B cell (primary cell): ENCODE results near the gene ERCC2. TPM values are rescaled to one million over a fixed set of nuclear protein-coding genes. Genes with fewer than 3 reads are reported as not detected.
A peak's percentile ranks its signal among the peaks of the same experiment; 100 is the strongest.

Experiments
- ATAC-seq: fragments of 200-7000 bp; cut with Tn5 transposase; one replicate; pipeline ENCODE4 v1.10.0; 2021; ENCODE audit warnings: low read depth, mild to moderate bottlenecking, moderate number of reproducible peaks, moderate library complexity
- CTCF ChIA-PET: fragments of 350-600 bp; sonication (Branson Sonifier 250); formaldehyde crosslinking; loops from one replicate; lab custom pipeline; 2021; ENCODE audit warnings: antibody characterized with exemption, inconsistent platforms; lab: Charles Lee
- POLR2A ChIA-PET: fragments of 350-600 bp; sonication (Branson Sonifier 250); formaldehyde crosslinking; loops from one replicate; lab custom pipeline; 2021; ENCODE audit warnings: antibody characterized with exemption; lab: Charles Lee
- DNase-seq: peaks from one replicate; pipeline ENCODE4 v3.0.0; 2013
- H2AFZ ChIP-seq: 2 replicates; pipeline ENCODE4 v1.6.1; 2012; ENCODE audit warnings: mild to moderate bottlenecking, low read depth, low read length; ENCODE audit not compliant: insufficient read depth, poor library complexity, severe bottlenecking
- H3K27ac ChIP-seq, 2 donors: 1 replicate in 1 of 2; 2 replicates in 1 of 2; pipeline ENCODE4 v1.5.1; 2012 to 2013; ENCODE audit warnings: low read length in 2 of 2, mild to moderate bottlenecking in 2 of 2, moderate library complexity in 1 of 2
- H3K27me3 ChIP-seq, 4 experiments: fragments of 200-600 bp in 1 of 4; sonication (generic) in 1 of 4; replicated peaks in 1 of 4; 1 replicate in 2 of 4; 2 replicates in 2 of 4; pipeline versions ENCODE4 v1.6.1 to v1.7.0; 2013 to 2016; ENCODE audit warnings: low read length in 3 of 4, mild to moderate bottlenecking in 2 of 4, mixed read lengths in 1 of 4, moderate library complexity in 1 of 4; ENCODE audit not compliant: insufficient read depth in 4 of 4, control insufficient read depth in 3 of 4; ENCODE audit errors: control extremely low read depth in 1 of 4
- H3K36me3 ChIP-seq, 2 experiments: replicated peaks in 1 of 2; 1 replicate in 1 of 2; 2 replicates in 1 of 2; pipeline versions ENCODE4 v1.6.1 to v1.7.1; 2013; ENCODE audit warnings: low read length in 1 of 2; ENCODE audit not compliant: insufficient read depth in 2 of 2, control insufficient read depth in 1 of 2; ENCODE audit errors: control extremely low read depth in 1 of 2, extremely low read depth in 1 of 2
- H3K4me1 ChIP-seq, 2 donors: fragments of 200-600 bp in 1 of 2; sonication (generic) in 1 of 2; 1 replicate in 1 of 2; 2 replicates in 1 of 2; pipeline versions ENCODE4 v1.5.1 to v1.6.1; 2013 to 2017; ENCODE audit warnings: low read length in 2 of 2; ENCODE audit not compliant: control insufficient read depth in 2 of 2, insufficient read depth in 2 of 2
- H3K4me2 ChIP-seq: replicated peaks from 2 replicates; pipeline ENCODE3; 2012; ENCODE audit warnings: mild to moderate bottlenecking, low read depth, low read length; ENCODE audit not compliant: poor library complexity, severe bottlenecking
- H3K4me3 ChIP-seq, 5 experiments: fragments of 200-600 bp in 1 of 5; sonication (generic) in 1 of 5; 1 replicate in 3 of 5; 2 replicates in 2 of 5; pipeline versions ENCODE4 v1.5.1 to v1.7.0; 2011 to 2016; ENCODE audit warnings: low read length in 4 of 5, mild to moderate bottlenecking in 4 of 5, low read depth in 2 of 5, control low read depth in 1 of 5, moderate library complexity in 1 of 5; ENCODE audit not compliant: insufficient read depth in 1 of 5; ENCODE audit errors: control extremely low read depth in 1 of 5, extremely low read depth in 1 of 5
- H3K79me2 ChIP-seq: fragments of 200-600 bp; sonication (generic); one replicate; pipeline ENCODE4 v1.6.0; 2016; ENCODE audit warnings: low read length; ENCODE audit not compliant: control insufficient read depth, insufficient read depth
- H3K9ac ChIP-seq: fragments of 200-600 bp; sonication (generic); 2 replicates; pipeline ENCODE4 v1.6.1; 2017; ENCODE audit warnings: mild to moderate bottlenecking, low read length, moderate library complexity
- H3K9me3 ChIP-seq, 3 donors: one replicate each; pipeline versions ENCODE4 v1.6.1 to v1.7.1; 2013; ENCODE audit warnings: low read length in 2 of 3; ENCODE audit not compliant: control insufficient read depth in 2 of 3, insufficient read depth in 1 of 3; ENCODE audit errors: control extremely low read depth in 1 of 3
- H4K20me1 ChIP-seq: 2 replicates; pipeline ENCODE4 v1.6.0; 2012; ENCODE audit warnings: mild to moderate bottlenecking, low read length; ENCODE audit not compliant: insufficient read depth, control insufficient read depth, poor library complexity, severe bottlenecking
- H3K27ac Mint-ChIP-seq: one replicate; pipeline ENCODE4 v1.8.0; 2021; ENCODE audit warnings: mixed read lengths
- H3K27me3 Mint-ChIP-seq: one replicate; pipeline ENCODE4 v1.8.0; 2021; ENCODE audit warnings: mixed read lengths
- H3K4me1 Mint-ChIP-seq: one replicate; pipeline ENCODE4 v1.8.0; 2021; ENCODE audit warnings: mixed read lengths
- H3K4me3 Mint-ChIP-seq: one replicate; pipeline ENCODE4 v1.8.0; 2021; ENCODE audit warnings: mixed read lengths
- H3K9me3 Mint-ChIP-seq: one replicate; pipeline ENCODE4 v1.8.0; 2022; ENCODE audit warnings: mixed read lengths; ENCODE audit not compliant: insufficient read depth
- EZH2 ChIP-seq: IDR thresholded peaks from 2 replicates; pipeline ENCODE4 v1.6.1; 2012; ENCODE audit warnings: borderline replicate concordance, low read depth, mild to moderate bottlenecking, moderate library complexity, low read length; ENCODE audit not compliant: insufficient read depth, poor library complexity, severe bottlenecking
- WGBS: methylation state at CpG from one replicate; pipeline ENCODE4 v1.1.5; 2013; ENCODE audit warnings: missing lambda C conversion rate; ENCODE audit not compliant: insufficient coverage; 5-methylcytosine and 5-hydroxymethylcytosine counted together
- intact Hi-C: fragments of 100-400 bp; cut with micrococcal nuclease; formaldehyde crosslinking; loops from one replicate; pipeline ENCODE4 v1.10.0; 2022
- polyA plus RNA-seq: library from polyadenylated mRNA; depleted of rRNA; stranded (reverse); fragments of >200 nt; gene quantifications from 2 replicates; pipeline ENCODE4 v1.2.3, GENCODE V29; 2012
- total RNA-seq, 2 donors: library from RNA; stranded (reverse); fragments of 120-200 nt in 1 of 2; gene quantifications; 1 replicate in 1 of 2; 2 replicates in 1 of 2; pipeline versions ENCODE4 v1.2.3 to v1.2.4, GENCODE V29; 2013 to 2022
- TF ChIP-seq, protein P1 (sequence below): fragments of 200-600 bp; IDR thresholded peaks from one replicate; pipeline ENCODE4 v1.8.0; 2022; ENCODE audit warnings: antibody characterized with exemption, mild to moderate bottlenecking

Gene ERCC2
- total and polyA plus RNA-seq, 2 donors (not counting 1 experiment from before 2014, with no cell fraction given), result 20.8 to 26.5 TPM

DNA sequence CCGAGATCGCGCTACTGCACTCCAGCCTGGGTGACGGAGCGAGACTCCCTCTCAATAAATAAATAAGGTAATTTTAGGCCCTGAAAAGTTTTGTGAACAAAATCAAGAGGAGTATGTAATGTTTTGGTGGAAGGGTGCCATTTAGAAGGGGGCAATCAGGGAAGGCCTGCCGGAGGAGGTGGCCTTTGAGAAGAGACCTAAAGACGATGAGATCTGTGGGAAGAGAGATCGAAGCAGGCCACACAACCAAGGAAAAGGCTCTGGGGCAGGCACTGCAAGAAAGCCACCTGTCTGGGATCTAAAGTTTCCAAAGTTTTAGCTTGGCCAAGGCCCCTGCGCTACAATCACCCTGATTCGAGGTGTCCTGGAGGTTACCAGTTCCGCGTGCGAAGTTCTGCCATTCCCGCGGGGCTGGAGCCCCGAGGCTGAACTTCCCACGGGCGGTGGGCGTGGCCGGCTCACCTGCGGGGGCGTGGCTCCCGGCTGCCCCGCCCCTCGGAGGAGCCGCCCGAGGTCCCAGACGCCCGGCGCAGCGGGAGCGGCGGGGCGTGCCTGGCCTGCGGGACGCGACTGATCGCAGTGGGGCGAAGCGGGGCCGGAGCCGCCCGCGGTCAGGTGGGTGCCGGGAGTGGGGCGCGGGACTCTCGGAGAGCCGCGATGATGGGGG is 30.0 kb downstream of the ERCC2 start, which contains the start of gene KLC3:
Gene KLC3, plus strand, starts transcription at position 519 of the 667 bp plus-strand sequence. CDS start 4,792 bp downstream, outside the sequence.
- no peak for ATAC-seq
- POLR2A ChIA-PET, result no interaction called here
- peak within 1 kb of the TSS; percentile 73 for H3K4me3 Mint-ChIP-seq
- H2AFZ ChIP-seq, result peak within 1 kb of the TSS; percentile 70
- H3K27me3 Mint-ChIP-seq, result peaks cover 35% of the 10 kb centered on the region
- H3K4me2 ChIP-seq, result peak within 1 kb of the TSS; percentile 65
- H3K4me1 ChIP-seq, result peaks cover 11 to 16% of the 10 kb centered on the region in 2 donors
- H3K27ac Mint-ChIP-seq, result no peak within 1 kb of the TSS
- CTCF ChIA-PET, result no interaction called here
- H3K79me2 ChIP-seq, result no peaks in the 10 kb centered on the region
- no peaks in the 10 kb centered on the region for H3K9me3 Mint-ChIP-seq
- peaks cover 0 to 42% (median 6%) of the 10 kb centered on the region in 4 experiments for H3K27me3 ChIP-seq
- H3K4me3 ChIP-seq, result peak within 1 kb of the TSS in 2 of 5 experiments; percentile 28 to 33
- peaks cover 0 to 10% (median 0%) of the 10 kb centered on the region in 3 donors for H3K9me3 ChIP-seq
- TF ChIP-seq, protein P1, sequence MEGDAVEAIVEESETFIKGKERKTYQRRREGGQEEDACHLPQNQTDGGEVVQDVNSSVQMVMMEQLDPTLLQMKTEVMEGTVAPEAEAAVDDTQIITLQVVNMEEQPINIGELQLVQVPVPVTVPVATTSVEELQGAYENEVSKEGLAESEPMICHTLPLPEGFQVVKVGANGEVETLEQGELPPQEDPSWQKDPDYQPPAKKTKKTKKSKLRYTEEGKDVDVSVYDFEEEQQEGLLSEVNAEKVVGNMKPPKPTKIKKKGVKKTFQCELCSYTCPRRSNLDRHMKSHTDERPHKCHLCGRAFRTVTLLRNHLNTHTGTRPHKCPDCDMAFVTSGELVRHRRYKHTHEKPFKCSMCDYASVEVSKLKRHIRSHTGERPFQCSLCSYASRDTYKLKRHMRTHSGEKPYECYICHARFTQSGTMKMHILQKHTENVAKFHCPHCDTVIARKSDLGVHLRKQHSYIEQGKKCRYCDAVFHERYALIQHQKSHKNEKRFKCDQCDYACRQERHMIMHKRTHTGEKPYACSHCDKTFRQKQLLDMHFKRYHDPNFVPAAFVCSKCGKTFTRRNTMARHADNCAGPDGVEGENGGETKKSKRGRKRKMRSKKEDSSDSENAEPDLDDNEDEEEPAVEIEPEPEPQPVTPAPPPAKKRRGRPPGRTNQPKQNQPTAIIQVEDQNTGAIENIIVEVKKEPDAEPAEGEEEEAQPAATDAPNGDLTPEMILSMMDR, result no peak
- TF ChIP-seq EZH2, result no peak
- peaks cover 6% of the 10 kb centered on the region for H3K4me1 Mint-ChIP-seq
- peak within 1 kb of the TSS; percentile 46 for H3K9ac ChIP-seq
- H3K27ac ChIP-seq, result no peak within 1 kb of the TSS
- DNase-seq, result peak; percentile 63
- WGBS, result 5% methylated on average over 45 of the region's 50 CpGs
- H3K36me3 ChIP-seq, result no peaks in the 10 kb centered on the region
- H4K20me1 ChIP-seq, result no peaks in the 10 kb centered on the region
- intact Hi-C loops, result no loop called here

DNA sequence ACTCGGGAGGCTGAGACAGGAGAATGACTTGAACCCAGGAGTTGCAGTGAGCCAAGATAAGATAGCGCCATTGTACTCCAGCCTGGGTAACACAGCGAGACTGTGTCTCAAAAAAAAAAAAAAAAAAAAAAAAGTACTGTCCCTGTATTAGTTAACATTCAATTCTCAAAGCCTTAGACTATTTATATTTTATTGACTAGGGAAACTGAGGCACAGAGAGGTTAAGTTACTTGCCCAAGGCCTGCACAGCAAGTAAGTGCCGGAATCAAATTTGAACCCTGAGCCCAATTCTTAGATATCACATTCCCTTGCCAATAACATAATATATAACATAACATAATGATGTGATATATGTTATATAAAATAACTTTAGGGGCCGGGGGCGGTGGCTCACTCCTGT is 30.7 kb downstream of the ERCC2 start:
- Histone ChIP-seq H3K36me3 (no peaks in the 10 kb centered on the region), H3K27me3 (peaks cover 0 to 36% (median 6%) of the 10 kb centered on the region in 4 experiments), H3K4me3 (no peak overlapping the region), H3K4me2 (no peak overlapping the region), H3K79me2 (no peaks in the 10 kb centered on the region), H3K9ac (no peak overlapping the region), H3K9me3 (peaks cover 0 to 10% (median 0%) of the 10 kb centered on the region in 3 donors), H4K20me1 (no peaks in the 10 kb centered on the region), H3K4me1 (peaks cover 11 to 16% of the 10 kb centered on the region in 2 donors), H3K27ac (no peak overlapping the region), H2AFZ (no peak overlapping the region)
- H3K27ac Mint-ChIP-seq, result no peak overlapping the region
- intact Hi-C loops, result loop anchor here (2.0 to 10.0 kb wide), 2 partner anchors 31 to 555 kb away; partner anchors contain the start of gene ERCC2
- POLR2A ChIA-PET, result no interaction called here
- no peak for ATAC-seq
- no peak for DNase-seq
- peaks cover 31% of the 10 kb centered on the region for H3K27me3 Mint-ChIP-seq
- no peaks in the 10 kb centered on the region for H3K9me3 Mint-ChIP-seq
- no CpG with 5 or more reads among the region's 6 CpGs for WGBS
- CTCF ChIA-PET, result interaction anchor here (1.2 to 1.8 kb wide), 3 partner anchors 19 to 556 kb away, joined by 3 to 11 read pairs (median 5); no protein-coding TSS in a partner anchor
- TF ChIP-seq, protein P1, result no peak
- no peak for TF ChIP-seq EZH2
- no peak overlapping the region for H3K4me3 Mint-ChIP-seq
- peaks cover 6% of the 10 kb centered on the region for H3K4me1 Mint-ChIP-seq
